Measurements from ENCODE around the gene UNC5B.

DNA sequence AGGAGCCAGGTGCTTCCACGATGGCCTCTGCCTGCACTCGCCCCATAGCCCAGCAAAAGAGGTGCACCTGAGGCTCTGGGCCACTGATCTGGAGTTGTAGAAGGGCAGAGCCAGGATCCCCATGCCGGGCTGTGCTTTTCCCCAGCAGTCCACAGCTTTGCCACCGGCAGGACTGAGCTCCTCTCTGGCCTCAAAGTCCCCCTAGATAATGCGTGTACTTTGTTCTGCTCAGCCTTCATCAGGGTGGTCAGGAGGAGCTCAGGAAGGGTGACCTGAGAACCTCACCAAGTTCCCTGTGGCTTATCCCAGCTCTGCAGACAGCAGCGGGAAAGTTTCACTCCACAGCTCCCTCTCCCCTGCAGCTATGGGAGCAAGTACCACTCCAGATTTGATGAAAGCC, 27.9 kb upstream of the UNC5B start:
- TF ChIP-seq EZH2 (IDR thresholded peaks at IDR 0.05; ENCODE audit: borderline replicate concordance, low read length): no peak
- TF ChIP-seq, protein P1, sequence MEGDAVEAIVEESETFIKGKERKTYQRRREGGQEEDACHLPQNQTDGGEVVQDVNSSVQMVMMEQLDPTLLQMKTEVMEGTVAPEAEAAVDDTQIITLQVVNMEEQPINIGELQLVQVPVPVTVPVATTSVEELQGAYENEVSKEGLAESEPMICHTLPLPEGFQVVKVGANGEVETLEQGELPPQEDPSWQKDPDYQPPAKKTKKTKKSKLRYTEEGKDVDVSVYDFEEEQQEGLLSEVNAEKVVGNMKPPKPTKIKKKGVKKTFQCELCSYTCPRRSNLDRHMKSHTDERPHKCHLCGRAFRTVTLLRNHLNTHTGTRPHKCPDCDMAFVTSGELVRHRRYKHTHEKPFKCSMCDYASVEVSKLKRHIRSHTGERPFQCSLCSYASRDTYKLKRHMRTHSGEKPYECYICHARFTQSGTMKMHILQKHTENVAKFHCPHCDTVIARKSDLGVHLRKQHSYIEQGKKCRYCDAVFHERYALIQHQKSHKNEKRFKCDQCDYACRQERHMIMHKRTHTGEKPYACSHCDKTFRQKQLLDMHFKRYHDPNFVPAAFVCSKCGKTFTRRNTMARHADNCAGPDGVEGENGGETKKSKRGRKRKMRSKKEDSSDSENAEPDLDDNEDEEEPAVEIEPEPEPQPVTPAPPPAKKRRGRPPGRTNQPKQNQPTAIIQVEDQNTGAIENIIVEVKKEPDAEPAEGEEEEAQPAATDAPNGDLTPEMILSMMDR (conservative IDR thresholded peaks at IDR 0.05 in 1 of 2, IDR thresholded peaks at IDR 0.05 in 1 of 2; ENCODE audit: extremely low read depth in 1 of 2, insufficient read depth in 1 of 2, low read depth in 1 of 2, low read length in 2 of 2): no peak

Data from mammary epithelial cell (primary cell).